GM12878 (cell line): ENCODE results near the gene TRIM63. TPM values are rescaled to one million over a fixed set of nuclear protein-coding genes. Genes with fewer than 3 reads are reported as not detected.

ENCODE experiments used
- ATAC-seq: fragments of 200-7000 bp; cut with Tn5 transposase; 3 replicates; pipeline ENCODE4 v1.9.1; 2020; ENCODE audit warnings: mild to moderate bottlenecking, moderate library complexity
- BruUV-seq: library from RNA; stranded (reverse); fragments of 400-500 nt; replicated peaks from 2 replicates; lab custom pipeline; 2021; lab: Mats Ljungman, UMichigan
- CTCF ChIA-PET: fragments of 300-600 bp; sonication (Branson Sonifier 250); formaldehyde crosslinking; extraction: SDS; loops from one replicate; lab custom pipeline; 2021; ENCODE audit warnings: inconsistent platforms; lab: Yijun Ruan, JAX
- POLR2A ChIA-PET: fragments of 350-600 bp; formaldehyde crosslinking; extraction: SDS; loops from one replicate; lab custom pipeline; 2021; ENCODE audit warnings: inconsistent platforms; lab: Charles Lee
- RAD21 ChIA-PET: fragments of 300-600 bp; sonication (Branson Sonifier 250); formaldehyde crosslinking; loops from one replicate; lab custom pipeline; 2023; ENCODE audit warnings: antibody characterized with exemption; ENCODE audit not compliant: unreplicated experiment; lab: Charles Lee
- SMC1A ChIA-PET: fragments of 300-600 bp; sonication (Branson Sonifier 250); formaldehyde crosslinking; loops from one replicate; lab custom pipeline; 2023; ENCODE audit not compliant: unreplicated experiment, uncharacterized antibody; lab: Charles Lee
- DNase-seq: peaks from one replicate; pipeline ENCODE4 v3.0.0-alpha.2; 2011; ENCODE audit warnings: low read depth, low spot score
- FAIRE-seq: peaks from 3 replicates; lab custom pipeline; 2011; peaks lifted over from hg19 to GRCh38; lab: Jason Lieb, UNC
- H2AFZ ChIP-seq: 2 replicates; pipeline ENCODE4 v1.6.0; 2011; ENCODE audit warnings: low read depth, low read length, control low read depth; ENCODE audit not compliant: control insufficient read depth
- H3K27ac ChIP-seq: 2 replicates; pipeline ENCODE4 v1.5.1; 2011; ENCODE audit warnings: control low read depth; ENCODE audit not compliant: control insufficient read depth, insufficient read depth
- H3K27me3 ChIP-seq, 2 experiments: replicated peaks in 1 of 2; 2 replicates each; pipeline versions ENCODE4 v1.6.0 to v1.6.1; 2011; ENCODE audit warnings: low read length in 1 of 2; ENCODE audit not compliant: control insufficient read depth in 2 of 2, insufficient read depth in 2 of 2
- H3K36me3 ChIP-seq, 2 experiments: 2 replicates each; pipeline ENCODE4 v1.5.1; 2011; ENCODE audit warnings: low read length in 1 of 2; ENCODE audit not compliant: control insufficient read depth in 2 of 2, insufficient read depth in 2 of 2
- H3K4me1 ChIP-seq: 2 replicates; pipeline ENCODE4 v1.6.1; 2011; ENCODE audit warnings: mild to moderate bottlenecking, low read length, moderate library complexity, mixed read lengths; ENCODE audit not compliant: control insufficient read depth, insufficient read depth
- H3K4me2 ChIP-seq: 2 replicates; pipeline ENCODE4 v1.6.0; 2011; ENCODE audit warnings: control low read depth; ENCODE audit not compliant: control insufficient read depth, insufficient read depth
- H3K4me3 ChIP-seq: fragments of 200-600 bp; sonication (generic); 2 replicates; pipeline ENCODE4 v1.5.1; 2016
- H3K79me2 ChIP-seq: 2 replicates; pipeline ENCODE4 v1.6.0; 2011; ENCODE audit warnings: low read length; ENCODE audit not compliant: control insufficient read depth, insufficient read depth
- H3K9ac ChIP-seq: 2 replicates; pipeline ENCODE4 v1.8.0; 2011; ENCODE audit warnings: low read length, control low read depth, mixed read lengths; ENCODE audit not compliant: control insufficient read depth, insufficient read depth
- H3K9me3 ChIP-seq: replicated peaks from 3 replicates; pipeline ENCODE4 v1.5.1; 2011; ENCODE audit warnings: mild to moderate bottlenecking, low read length; ENCODE audit not compliant: control insufficient read depth, insufficient read depth
- H4K20me1 ChIP-seq: 2 replicates; pipeline ENCODE4 v1.6.0; 2011; ENCODE audit not compliant: control insufficient read depth, insufficient read depth
- BACH1 ChIP-seq: fragments of 450-650 bp; IDR thresholded peaks from 2 replicates; pipeline ENCODE4 v1.6.1; 2017; ENCODE audit warnings: mild to moderate bottlenecking, borderline replicate concordance
- BRCA1 ChIP-seq: IDR thresholded peaks from 2 replicates; pipeline ENCODE4 v1.6.1; 2011; ENCODE audit warnings: low read depth, low read length, improper control_type of control experiment
- CHD2 ChIP-seq: IDR thresholded peaks from 2 replicates; pipeline ENCODE4 v1.6.1; 2011; ENCODE audit warnings: low read depth, low read length, improper control_type of control experiment, borderline replicate concordance
- E2F4 ChIP-seq: IDR thresholded peaks from 2 replicates; pipeline ENCODE4 v1.6.1; 2012; ENCODE audit warnings: low read depth, low read length, improper control_type of control experiment
- EGR1 ChIP-seq, 2 experiments: IDR thresholded peaks; 1 replicate in 1 of 2; 2 replicates in 1 of 2; pipeline ENCODE4 v1.6.1; 2011 to 2012; ENCODE audit warnings: low read depth in 2 of 2, low read length in 2 of 2, borderline replicate concordance in 1 of 2, mild to moderate bottlenecking in 1 of 2, moderate library complexity in 1 of 2
- ESRRA ChIP-seq: IDR thresholded peaks from 2 replicates; pipeline ENCODE4 v1.6.1; 2012; ENCODE audit warnings: mild to moderate bottlenecking, low read length, improper control_type of control experiment
- HSF1 ChIP-seq: fragments of 150-350 bp; IDR thresholded peaks from 2 replicates; pipeline ENCODE4 v1.6.1; 2014; ENCODE audit warnings: mild to moderate bottlenecking, low read depth, low read length
- MLLT1 ChIP-seq: fragments of 450-650 bp; IDR thresholded peaks from 2 replicates; pipeline ENCODE4 v1.6.1; 2016; ENCODE audit warnings: mild to moderate bottlenecking
- NR2C1 ChIP-seq: fragments of 450-650 bp; IDR thresholded peaks from 2 replicates; pipeline ENCODE4 v1.6.1; 2017; ENCODE audit warnings: antibody characterized with exemption, mild to moderate bottlenecking, moderate library complexity
- PBX3 ChIP-seq: IDR thresholded peaks from 2 replicates; pipeline ENCODE4 v1.6.1; 2011; ENCODE audit warnings: mild to moderate bottlenecking, low read depth, low read length, moderate library complexity; ENCODE audit not compliant: insufficient replicate concordance
- POLR2AphosphoS5 ChIP-seq: IDR thresholded peaks from 2 replicates; pipeline ENCODE4 v1.6.1; 2011; ENCODE audit warnings: mild to moderate bottlenecking, low read length, inconsistent platforms
- RB1 ChIP-seq: fragments of 450-650 bp; formaldehyde crosslinking; IDR thresholded peaks from 2 replicates; pipeline ENCODE4 v1.6.1; 2017; ENCODE audit warnings: mild to moderate bottlenecking, borderline replicate concordance
- REST ChIP-seq: IDR thresholded peaks from 2 replicates; pipeline ENCODE4 v1.6.1; 2012; ENCODE audit warnings: mild to moderate bottlenecking, low read depth, low read length
- STAT3 ChIP-seq: IDR thresholded peaks from 2 replicates; pipeline ENCODE4 v1.6.1; 2011; ENCODE audit warnings: low read depth, low read length, improper control_type of control experiment
- ZNF24 ChIP-seq: fragments of 450-650 bp; IDR thresholded peaks from 2 replicates; pipeline ENCODE4 v1.6.1; 2017; ENCODE audit warnings: antibody characterized with exemption, mild to moderate bottlenecking
- WGBS: methylation state at CpG from one replicate; pipeline ENCODE4 v1.1.6; 2016; ENCODE audit warnings: low lambda C conversion rate; ENCODE audit not compliant: insufficient replicate concordance, insufficient coverage; ENCODE audit errors: missing lambda C conversion rate; 5-methylcytosine and 5-hydroxymethylcytosine counted together
- in situ Hi-C: fragments of 300-500 bp; cut with MboI; formaldehyde crosslinking; loops from 9 replicates; pipeline ENCODE4 v1.14.3; 2018; ENCODE audit warnings: mixed read lengths
- intact Hi-C: fragments of 100-400 bp; cut with micrococcal nuclease; formaldehyde crosslinking; loops from one replicate; pipeline ENCODE4 v1.14.2; 2022; ENCODE audit not compliant: unreplicated experiment
- polyA plus RNA-seq, 11 experiments: library from polyadenylated mRNA; depleted of rRNA in 4 of 11; unstranded in 6 of 11; stranded (reverse) in 5 of 11; fragments of >200 nt; fragmentation: Nextera tagmentation in 4 of 11; fragmentation: Illumina TruSeq in 1 of 11; extraction: Ambion mirVana in 4 of 11; extraction: Trizol in 1 of 11; gene quantifications; 1 replicate in 1 of 11; 2 replicates in 10 of 11; pipeline versions ENCODE4 v1.2.1 to v1.2.3, GENCODE V29; 2011 to 2016; ENCODE audit warnings: inconsistent platforms in 2 of 11, missing spikeins in 2 of 11, low read depth in 1 of 11
- total RNA-seq, 4 experiments: library from RNA; depleted of rRNA in 3 of 4; stranded (reverse); fragments of >200 nt in 3 of 4; fragmentation: Illumina TruSeq in 1 of 4; extraction: Trizol in 1 of 4; gene quantifications; 2 replicates each; pipeline versions ENCODE4 v1.2.1 to v1.2.3, GENCODE V29; 2013 to 2021

The TRIM63 gene
- total and polyA plus RNA-seq, 10 of the 15 experiments (the other 5 are each of a cell fraction or from before 2014, with no cell fraction given): not detected

GRCh38 chr1:26015358-26015757 is 52.1 kb downstream of the TRIM63 start:
- H3K36me3 ChIP-seq: no peaks in the 10 kb centered on the region
- SMC1A ChIA-PET: no interaction called here
- in situ Hi-C loops: no loop called here
- CTCF ChIA-PET: no interaction called here
- no peak for TF ChIP-seq REST
- no peak for TF ChIP-seq CHD2
- no peak for TF ChIP-seq PBX3
- TF ChIP-seq E2F4: no peak
- no peak for TF ChIP-seq BACH1
- TF ChIP-seq POLR2AphosphoS5: no peak
- no peak for TF ChIP-seq ZNF24
- TF ChIP-seq RB1: no peak
- no peak for TF ChIP-seq EGR1 (IDR thresholded peaks at IDR 0.05; ENCODE audit: borderline replicate concordance in 1 of 2, low read depth in 2 of 2, low read length in 2 of 2)
- TF ChIP-seq MLLT1: no peak
- TF ChIP-seq STAT3: no peak
- TF ChIP-seq NR2C1: no peak
- no peak for TF ChIP-seq HSF1
- TF ChIP-seq ESRRA: no peak
- TF ChIP-seq BRCA1: no peak
- TF ChIP-seq, all 136 proteins: peak for 0
- H3K27ac ChIP-seq: no peak overlapping the region
- no peak overlapping the region for H2AFZ ChIP-seq
- RAD21 ChIA-PET: no interaction called here
- DNase-seq (no peak), FAIRE-seq (no peak), ATAC-seq (no peak)
- H3K9me3 ChIP-seq: no peaks in the 10 kb centered on the region
- H4K20me1 ChIP-seq: no peaks in the 10 kb centered on the region
- H3K4me1 ChIP-seq: peaks cover 8% of the 10 kb centered on the region; the same call in 1 of the 2 replicates
- no peak overlapping the region for H3K4me2 ChIP-seq
- intact Hi-C loops: no loop called here
- H3K27me3 ChIP-seq: no peaks in the 10 kb centered on the region
- no peaks in the 10 kb centered on the region for H3K79me2 ChIP-seq
- no peak overlapping the region for H3K4me3 ChIP-seq
- BruUV-seq: no TSS peak
- POLR2A ChIA-PET: no interaction called here
- 65% methylated on average over 2 of the region's 2 CpGs for WGBS
- H3K9ac ChIP-seq: no peak overlapping the region
